Measurements from ENCODE around the gene MICB. TPM values are rescaled to one million over a fixed set of nuclear protein-coding genes. Genes with fewer than 3 reads are reported as not detected.

Gene MICB
- total RNA-seq, 1 experiment from 2014 or later: 37.0 TPM

GRCh38 chr6:31497531-31498476 lies at the start of gene MICB (continued):
- TF ChIP-seq ZNF423 (CRISPR knock-in tag; IDR thresholded peaks at IDR 0.05) (no peak), SOX15 (CRISPR knock-in tag; IDR thresholded peaks at IDR 0.05) (no peak), CBFB (CRISPR knock-in tag; IDR thresholded peaks at IDR 0.05; ENCODE audit: low read depth) (no peak), AFF4 (CRISPR knock-in tag; IDR thresholded peaks at IDR 0.05; ENCODE audit: borderline replicate concordance) (no peak), SP1 (CRISPR knock-in tag; conservative IDR thresholded peaks at IDR 0.05) (peak; percentile 73; the same call in 1 of the 2 replicates), JUN (CRISPR knock-in tag; IDR thresholded peaks at IDR 0.05) (no peak), NR3C1 (CRISPR knock-in tag; conservative IDR thresholded peaks at IDR 0.05; ENCODE audit: low read depth) (no peak), TEAD4 (CRISPR knock-in tag; IDR thresholded peaks at IDR 0.05) (no peak)
- TF ChIP-seq, protein P1, sequence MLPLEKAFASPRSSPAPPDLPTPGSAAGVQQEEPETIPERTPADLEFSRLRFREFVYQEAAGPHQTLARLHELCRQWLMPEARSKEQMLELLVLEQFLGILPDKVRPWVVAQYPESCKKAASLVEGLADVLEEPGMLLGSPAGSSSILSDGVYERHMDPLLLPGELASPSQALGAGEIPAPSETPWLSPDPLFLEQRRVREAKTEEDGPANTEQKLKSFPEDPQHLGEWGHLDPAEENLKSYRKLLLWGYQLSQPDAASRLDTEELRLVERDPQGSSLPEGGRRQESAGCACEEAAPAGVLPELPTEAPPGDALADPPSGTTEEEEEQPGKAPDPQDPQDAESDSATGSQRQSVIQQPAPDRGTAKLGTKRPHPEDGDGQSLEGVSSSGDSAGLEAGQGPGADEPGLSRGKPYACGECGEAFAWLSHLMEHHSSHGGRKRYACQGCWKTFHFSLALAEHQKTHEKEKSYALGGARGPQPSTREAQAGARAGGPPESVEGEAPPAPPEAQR (CRISPR knock-in tag; IDR thresholded peaks at IDR 0.05): no peak
- TF ChIP-seq, protein P2, sequence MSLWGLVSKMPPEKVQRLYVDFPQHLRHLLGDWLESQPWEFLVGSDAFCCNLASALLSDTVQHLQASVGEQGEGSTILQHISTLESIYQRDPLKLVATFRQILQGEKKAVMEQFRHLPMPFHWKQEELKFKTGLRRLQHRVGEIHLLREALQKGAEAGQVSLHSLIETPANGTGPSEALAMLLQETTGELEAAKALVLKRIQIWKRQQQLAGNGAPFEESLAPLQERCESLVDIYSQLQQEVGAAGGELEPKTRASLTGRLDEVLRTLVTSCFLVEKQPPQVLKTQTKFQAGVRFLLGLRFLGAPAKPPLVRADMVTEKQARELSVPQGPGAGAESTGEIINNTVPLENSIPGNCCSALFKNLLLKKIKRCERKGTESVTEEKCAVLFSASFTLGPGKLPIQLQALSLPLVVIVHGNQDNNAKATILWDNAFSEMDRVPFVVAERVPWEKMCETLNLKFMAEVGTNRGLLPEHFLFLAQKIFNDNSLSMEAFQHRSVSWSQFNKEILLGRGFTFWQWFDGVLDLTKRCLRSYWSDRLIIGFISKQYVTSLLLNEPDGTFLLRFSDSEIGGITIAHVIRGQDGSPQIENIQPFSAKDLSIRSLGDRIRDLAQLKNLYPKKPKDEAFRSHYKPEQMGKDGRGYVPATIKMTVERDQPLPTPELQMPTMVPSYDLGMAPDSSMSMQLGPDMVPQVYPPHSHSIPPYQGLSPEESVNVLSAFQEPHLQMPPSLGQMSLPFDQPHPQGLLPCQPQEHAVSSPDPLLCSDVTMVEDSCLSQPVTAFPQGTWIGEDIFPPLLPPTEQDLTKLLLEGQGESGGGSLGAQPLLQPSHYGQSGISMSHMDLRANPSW (CRISPR knock-in tag; conservative IDR thresholded peaks at IDR 0.05; ENCODE audit: low read depth): no peak
- TF ChIP-seq, protein P3, sequence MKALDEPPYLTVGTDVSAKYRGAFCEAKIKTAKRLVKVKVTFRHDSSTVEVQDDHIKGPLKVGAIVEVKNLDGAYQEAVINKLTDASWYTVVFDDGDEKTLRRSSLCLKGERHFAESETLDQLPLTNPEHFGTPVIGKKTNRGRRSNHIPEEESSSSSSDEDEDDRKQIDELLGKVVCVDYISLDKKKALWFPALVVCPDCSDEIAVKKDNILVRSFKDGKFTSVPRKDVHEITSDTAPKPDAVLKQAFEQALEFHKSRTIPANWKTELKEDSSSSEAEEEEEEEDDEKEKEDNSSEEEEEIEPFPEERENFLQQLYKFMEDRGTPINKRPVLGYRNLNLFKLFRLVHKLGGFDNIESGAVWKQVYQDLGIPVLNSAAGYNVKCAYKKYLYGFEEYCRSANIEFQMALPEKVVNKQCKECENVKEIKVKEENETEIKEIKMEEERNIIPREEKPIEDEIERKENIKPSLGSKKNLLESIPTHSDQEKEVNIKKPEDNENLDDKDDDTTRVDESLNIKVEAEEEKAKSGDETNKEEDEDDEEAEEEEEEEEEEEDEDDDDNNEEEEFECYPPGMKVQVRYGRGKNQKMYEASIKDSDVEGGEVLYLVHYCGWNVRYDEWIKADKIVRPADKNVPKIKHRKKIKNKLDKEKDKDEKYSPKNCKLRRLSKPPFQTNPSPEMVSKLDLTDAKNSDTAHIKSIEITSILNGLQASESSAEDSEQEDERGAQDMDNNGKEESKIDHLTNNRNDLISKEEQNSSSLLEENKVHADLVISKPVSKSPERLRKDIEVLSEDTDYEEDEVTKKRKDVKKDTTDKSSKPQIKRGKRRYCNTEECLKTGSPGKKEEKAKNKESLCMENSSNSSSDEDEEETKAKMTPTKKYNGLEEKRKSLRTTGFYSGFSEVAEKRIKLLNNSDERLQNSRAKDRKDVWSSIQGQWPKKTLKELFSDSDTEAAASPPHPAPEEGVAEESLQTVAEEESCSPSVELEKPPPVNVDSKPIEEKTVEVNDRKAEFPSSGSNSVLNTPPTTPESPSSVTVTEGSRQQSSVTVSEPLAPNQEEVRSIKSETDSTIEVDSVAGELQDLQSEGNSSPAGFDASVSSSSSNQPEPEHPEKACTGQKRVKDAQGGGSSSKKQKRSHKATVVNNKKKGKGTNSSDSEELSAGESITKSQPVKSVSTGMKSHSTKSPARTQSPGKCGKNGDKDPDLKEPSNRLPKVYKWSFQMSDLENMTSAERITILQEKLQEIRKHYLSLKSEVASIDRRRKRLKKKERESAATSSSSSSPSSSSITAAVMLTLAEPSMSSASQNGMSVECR (CRISPR knock-in tag; IDR thresholded peaks at IDR 0.05; ENCODE audit: borderline replicate concordance): 0 out of 2 replicates have a peak, but pooled peaks have one; percentile 18
- TF ChIP-seq, protein P4, sequence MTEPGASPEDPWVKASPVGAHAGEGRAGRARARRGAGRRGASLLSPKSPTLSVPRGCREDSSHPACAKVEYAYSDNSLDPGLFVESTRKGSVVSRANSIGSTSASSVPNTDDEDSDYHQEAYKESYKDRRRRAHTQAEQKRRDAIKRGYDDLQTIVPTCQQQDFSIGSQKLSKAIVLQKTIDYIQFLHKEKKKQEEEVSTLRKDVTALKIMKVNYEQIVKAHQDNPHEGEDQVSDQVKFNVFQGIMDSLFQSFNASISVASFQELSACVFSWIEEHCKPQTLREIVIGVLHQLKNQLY (CRISPR knock-in tag; IDR thresholded peaks at IDR 0.05): no peak
- TF ChIP-seq, protein P5, sequence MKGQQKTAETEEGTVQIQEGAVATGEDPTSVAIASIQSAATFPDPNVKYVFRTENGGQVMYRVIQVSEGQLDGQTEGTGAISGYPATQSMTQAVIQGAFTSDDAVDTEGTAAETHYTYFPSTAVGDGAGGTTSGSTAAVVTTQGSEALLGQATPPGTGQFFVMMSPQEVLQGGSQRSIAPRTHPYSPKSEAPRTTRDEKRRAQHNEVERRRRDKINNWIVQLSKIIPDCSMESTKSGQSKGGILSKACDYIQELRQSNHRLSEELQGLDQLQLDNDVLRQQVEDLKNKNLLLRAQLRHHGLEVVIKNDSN (CRISPR knock-in tag; IDR thresholded peaks at IDR 0.05): no peak
- TF ChIP-seq, protein P6, sequence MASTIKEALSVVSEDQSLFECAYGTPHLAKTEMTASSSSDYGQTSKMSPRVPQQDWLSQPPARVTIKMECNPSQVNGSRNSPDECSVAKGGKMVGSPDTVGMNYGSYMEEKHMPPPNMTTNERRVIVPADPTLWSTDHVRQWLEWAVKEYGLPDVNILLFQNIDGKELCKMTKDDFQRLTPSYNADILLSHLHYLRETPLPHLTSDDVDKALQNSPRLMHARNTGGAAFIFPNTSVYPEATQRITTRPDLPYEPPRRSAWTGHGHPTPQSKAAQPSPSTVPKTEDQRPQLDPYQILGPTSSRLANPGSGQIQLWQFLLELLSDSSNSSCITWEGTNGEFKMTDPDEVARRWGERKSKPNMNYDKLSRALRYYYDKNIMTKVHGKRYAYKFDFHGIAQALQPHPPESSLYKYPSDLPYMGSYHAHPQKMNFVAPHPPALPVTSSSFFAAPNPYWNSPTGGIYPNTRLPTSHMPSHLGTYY (CRISPR knock-in tag; IDR thresholded peaks at IDR 0.05): no peak
- TF ChIP-seq, protein P7, sequence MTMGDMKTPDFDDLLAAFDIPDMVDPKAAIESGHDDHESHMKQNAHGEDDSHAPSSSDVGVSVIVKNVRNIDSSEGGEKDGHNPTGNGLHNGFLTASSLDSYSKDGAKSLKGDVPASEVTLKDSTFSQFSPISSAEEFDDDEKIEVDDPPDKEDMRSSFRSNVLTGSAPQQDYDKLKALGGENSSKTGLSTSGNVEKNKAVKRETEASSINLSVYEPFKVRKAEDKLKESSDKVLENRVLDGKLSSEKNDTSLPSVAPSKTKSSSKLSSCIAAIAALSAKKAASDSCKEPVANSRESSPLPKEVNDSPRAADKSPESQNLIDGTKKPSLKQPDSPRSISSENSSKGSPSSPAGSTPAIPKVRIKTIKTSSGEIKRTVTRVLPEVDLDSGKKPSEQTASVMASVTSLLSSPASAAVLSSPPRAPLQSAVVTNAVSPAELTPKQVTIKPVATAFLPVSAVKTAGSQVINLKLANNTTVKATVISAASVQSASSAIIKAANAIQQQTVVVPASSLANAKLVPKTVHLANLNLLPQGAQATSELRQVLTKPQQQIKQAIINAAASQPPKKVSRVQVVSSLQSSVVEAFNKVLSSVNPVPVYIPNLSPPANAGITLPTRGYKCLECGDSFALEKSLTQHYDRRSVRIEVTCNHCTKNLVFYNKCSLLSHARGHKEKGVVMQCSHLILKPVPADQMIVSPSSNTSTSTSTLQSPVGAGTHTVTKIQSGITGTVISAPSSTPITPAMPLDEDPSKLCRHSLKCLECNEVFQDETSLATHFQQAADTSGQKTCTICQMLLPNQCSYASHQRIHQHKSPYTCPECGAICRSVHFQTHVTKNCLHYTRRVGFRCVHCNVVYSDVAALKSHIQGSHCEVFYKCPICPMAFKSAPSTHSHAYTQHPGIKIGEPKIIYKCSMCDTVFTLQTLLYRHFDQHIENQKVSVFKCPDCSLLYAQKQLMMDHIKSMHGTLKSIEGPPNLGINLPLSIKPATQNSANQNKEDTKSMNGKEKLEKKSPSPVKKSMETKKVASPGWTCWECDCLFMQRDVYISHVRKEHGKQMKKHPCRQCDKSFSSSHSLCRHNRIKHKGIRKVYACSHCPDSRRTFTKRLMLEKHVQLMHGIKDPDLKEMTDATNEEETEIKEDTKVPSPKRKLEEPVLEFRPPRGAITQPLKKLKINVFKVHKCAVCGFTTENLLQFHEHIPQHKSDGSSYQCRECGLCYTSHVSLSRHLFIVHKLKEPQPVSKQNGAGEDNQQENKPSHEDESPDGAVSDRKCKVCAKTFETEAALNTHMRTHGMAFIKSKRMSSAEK (CRISPR knock-in tag; IDR thresholded peaks at IDR 0.05; ENCODE audit: borderline replicate concordance): no peak
